Subcutaneous abdominal adipose tissue (tissue), 5 donors: ENCODE data around the gene SLC2A9.

Experiments
- H3K27ac ChIP-seq: one replicate; pipeline ENCODE4 v1.7.0; 2013; ENCODE audit warnings: low read depth, mild to moderate bottlenecking, inconsistent platforms, low read length, moderate library complexity
- H3K27me3 ChIP-seq, 5 donors: one replicate each; pipeline ENCODE4 v1.7.0; 2013; ENCODE audit warnings: low read length in 5 of 5, inconsistent platforms in 1 of 5; ENCODE audit not compliant: control insufficient read depth in 5 of 5, insufficient read depth in 4 of 5
- H3K36me3 ChIP-seq, 5 donors: one replicate each; pipeline ENCODE4 v1.7.0; 2013; ENCODE audit warnings: low read length in 5 of 5; ENCODE audit not compliant: control insufficient read depth in 5 of 5, insufficient read depth in 5 of 5
- H3K4me1 ChIP-seq, 5 donors: one replicate each; pipeline ENCODE4 v1.7.0; 2013; ENCODE audit warnings: low read length in 5 of 5, mild to moderate bottlenecking in 3 of 5, moderate library complexity in 1 of 5; ENCODE audit not compliant: control insufficient read depth in 5 of 5, insufficient read depth in 5 of 5
- H3K4me3 ChIP-seq, 5 donors: one replicate each; pipeline ENCODE4 v1.7.0; 2013; ENCODE audit warnings: low read length in 5 of 5, low read depth in 1 of 5
- H3K9ac ChIP-seq, 5 donors: one replicate each; pipeline ENCODE4 v1.7.0; 2013; ENCODE audit warnings: low read length in 5 of 5, mild to moderate bottlenecking in 4 of 5, moderate library complexity in 3 of 5
- H3K9me3 ChIP-seq, 5 donors: one replicate each; pipeline ENCODE4 v1.7.0; 2013; ENCODE audit warnings: low read length in 5 of 5; ENCODE audit not compliant: control insufficient read depth in 5 of 5
- donor health status: healthy.
- donor health status: healthy.
- donor health status: healthy.
- donor health status: healthy.
- donor health status: healthy.

The SLC2A9 gene

DNA sequence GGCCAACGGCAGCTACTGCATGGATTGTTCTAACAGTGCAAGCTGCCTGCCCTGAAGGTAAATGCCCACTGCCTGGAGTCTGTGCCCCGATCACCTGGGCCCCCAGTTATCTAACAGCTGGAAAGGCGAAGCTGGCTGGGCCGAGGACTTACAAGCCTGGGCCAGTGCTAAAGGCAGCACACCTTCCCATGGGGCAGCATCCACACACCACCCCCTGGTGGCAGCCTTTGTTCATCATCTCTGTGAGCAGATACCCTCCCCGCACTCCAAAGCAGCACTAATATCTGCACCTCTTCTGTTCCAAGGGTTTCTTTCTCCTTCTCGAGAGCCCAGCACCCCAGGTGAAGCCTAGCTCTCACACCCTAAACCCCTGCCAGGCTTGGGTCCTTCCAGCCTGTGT is 7.6 kb downstream of the SLC2A9 start:
- Histone ChIP-seq H3K27me3 (peaks cover 0 to 4% (median 0%) of the 10 kb centered on the region in 5 donors), H3K4me3 (no peak overlapping the region), H3K9ac (no peak overlapping the region), H3K4me1 (peaks cover 0 to 7% (median 5%) of the 10 kb centered on the region in 5 donors), H3K36me3 (no peaks in the 10 kb centered on the region), H3K27ac (no peak overlapping the region), H3K9me3 (no peaks in the 10 kb centered on the region)

DNA sequence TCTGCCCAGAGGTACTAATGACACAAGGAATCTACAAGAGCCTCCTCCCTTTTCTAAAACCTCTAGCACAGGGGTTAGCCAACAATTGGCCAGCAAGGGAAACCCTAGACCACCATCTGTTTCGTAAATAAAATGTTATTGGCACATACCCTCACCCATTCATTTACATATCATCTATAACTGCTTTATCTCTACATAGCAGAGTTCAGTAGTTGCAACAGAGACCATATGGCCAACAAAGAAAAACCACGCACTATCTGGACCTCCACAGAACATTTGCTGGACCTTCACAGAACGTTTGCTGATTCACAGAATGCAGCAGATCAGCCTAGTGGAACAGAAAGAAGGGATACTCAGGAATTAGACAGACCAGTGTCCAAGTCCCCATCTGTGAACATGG is 9.4 kb downstream of the SLC2A9 start:
- Histone ChIP-seq H3K4me1 (peaks cover 2 to 17% (median 13%) of the 10 kb centered on the region in 5 donors), H3K36me3 (no peaks in the 10 kb centered on the region), H3K9ac (no peak overlapping the region), H3K27ac (no peak overlapping the region), H3K27me3 (peaks cover 0 to 8% (median 0%) of the 10 kb centered on the region in 5 donors), H3K4me3 (no peak overlapping the region), H3K9me3 (no peaks in the 10 kb centered on the region)

DNA sequence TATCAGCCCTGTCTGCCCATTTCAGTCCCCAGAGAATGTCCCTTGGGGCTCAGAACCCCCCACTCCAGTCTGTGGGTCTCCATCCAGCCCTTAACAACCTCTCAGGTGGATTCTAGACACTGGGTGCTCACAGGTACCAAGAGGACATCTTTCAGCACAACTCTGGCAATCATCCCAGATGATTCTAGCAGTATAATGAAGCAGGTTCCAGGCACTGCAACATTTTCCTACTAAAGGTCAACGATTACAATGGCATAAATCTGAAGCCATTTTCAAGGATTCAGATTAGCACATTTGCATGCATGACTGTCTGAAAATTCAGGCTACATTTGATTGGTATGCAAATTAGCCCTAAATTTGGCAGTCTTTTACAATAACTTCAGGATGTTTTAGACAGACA is 10.0 kb downstream of the SLC2A9 start:
- Histone ChIP-seq H3K27ac (no peak overlapping the region), H3K27me3 (peaks cover 0 to 8% (median 0%) of the 10 kb centered on the region in 5 donors), H3K4me1 (peaks cover 7 to 23% (median 19%) of the 10 kb centered on the region in 5 donors), H3K4me3 (no peak overlapping the region), H3K36me3 (no peaks in the 10 kb centered on the region), H3K9me3 (no peaks in the 10 kb centered on the region), H3K9ac (no peak overlapping the region)

DNA sequence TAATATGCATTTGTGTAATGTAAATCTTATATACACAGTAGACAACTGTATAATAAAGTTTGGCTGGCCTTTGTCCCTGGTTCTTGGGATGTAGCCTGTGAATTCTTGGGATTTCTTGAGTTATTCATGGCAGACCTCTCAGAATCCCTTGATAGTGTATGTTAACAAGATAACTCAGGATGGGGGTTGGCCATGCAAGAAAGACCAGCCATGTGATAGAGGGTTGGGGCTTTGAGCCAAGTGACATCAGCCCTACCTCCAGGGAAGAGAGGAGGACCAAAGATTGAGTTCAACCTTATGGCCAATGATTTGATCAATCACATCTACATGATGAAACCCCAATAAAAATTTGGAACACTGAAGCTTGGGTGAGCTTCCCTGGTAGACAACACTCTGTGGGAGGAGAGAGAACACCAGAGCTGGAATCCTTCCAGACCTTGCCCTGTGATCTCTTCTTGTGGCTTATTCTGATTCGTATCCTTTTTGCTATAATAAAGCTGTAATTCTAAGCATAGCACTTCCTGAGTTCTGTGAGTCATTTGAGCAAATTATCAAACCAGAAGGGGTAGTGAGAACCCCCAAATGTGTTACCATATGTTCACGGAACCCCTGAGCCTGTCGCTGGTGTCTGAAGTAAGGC is 11.3 kb downstream of the SLC2A9 start:
- H3K36me3 ChIP-seq, result no peaks in the 10 kb centered on the region
- H3K4me3 ChIP-seq, result no peak overlapping the region
- H3K27ac ChIP-seq, result no peak overlapping the region
- H3K4me1 ChIP-seq, result peaks cover 16 to 36% (median 32%) of the 10 kb centered on the region in 5 donors
- H3K27me3 ChIP-seq, result peaks cover 0 to 8% (median 0%) of the 10 kb centered on the region in 5 donors
- no peak overlapping the region for H3K9ac ChIP-seq
- H3K9me3 ChIP-seq, result no peaks in the 10 kb centered on the region

DNA sequence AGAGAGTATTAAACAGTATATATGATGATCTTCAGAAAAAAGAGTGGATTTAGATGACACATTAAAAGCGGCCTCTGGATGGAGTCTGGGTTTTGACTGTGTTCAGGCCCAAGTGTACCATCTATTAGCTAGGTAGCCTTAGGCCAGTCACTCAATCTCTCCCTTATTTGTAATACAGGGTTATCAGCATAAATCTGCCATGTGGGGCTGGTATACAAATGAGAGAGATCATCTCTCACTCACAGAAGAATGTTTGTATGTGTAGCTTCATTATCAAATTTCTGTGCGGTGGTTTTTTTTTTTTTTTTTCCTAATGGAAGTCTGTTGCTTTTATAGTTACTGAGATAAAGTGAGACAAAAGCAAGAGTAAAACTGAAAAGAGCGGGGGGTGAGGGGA is 12.7 kb downstream of the SLC2A9 start:
- no peak overlapping the region for H3K4me3 ChIP-seq
- H3K9me3 ChIP-seq, result no peaks in the 10 kb centered on the region
- peaks cover 0 to 8% (median 0%) of the 10 kb centered on the region in 5 donors for H3K27me3 ChIP-seq
- peak overlapping the region in 1 of 5 donors; percentile 14 for H3K9ac ChIP-seq
- no peaks in the 10 kb centered on the region for H3K36me3 ChIP-seq
- H3K4me1 ChIP-seq, result peaks cover 16 to 36% (median 32%) of the 10 kb centered on the region in 5 donors
- H3K27ac ChIP-seq, result no peak overlapping the region

DNA sequence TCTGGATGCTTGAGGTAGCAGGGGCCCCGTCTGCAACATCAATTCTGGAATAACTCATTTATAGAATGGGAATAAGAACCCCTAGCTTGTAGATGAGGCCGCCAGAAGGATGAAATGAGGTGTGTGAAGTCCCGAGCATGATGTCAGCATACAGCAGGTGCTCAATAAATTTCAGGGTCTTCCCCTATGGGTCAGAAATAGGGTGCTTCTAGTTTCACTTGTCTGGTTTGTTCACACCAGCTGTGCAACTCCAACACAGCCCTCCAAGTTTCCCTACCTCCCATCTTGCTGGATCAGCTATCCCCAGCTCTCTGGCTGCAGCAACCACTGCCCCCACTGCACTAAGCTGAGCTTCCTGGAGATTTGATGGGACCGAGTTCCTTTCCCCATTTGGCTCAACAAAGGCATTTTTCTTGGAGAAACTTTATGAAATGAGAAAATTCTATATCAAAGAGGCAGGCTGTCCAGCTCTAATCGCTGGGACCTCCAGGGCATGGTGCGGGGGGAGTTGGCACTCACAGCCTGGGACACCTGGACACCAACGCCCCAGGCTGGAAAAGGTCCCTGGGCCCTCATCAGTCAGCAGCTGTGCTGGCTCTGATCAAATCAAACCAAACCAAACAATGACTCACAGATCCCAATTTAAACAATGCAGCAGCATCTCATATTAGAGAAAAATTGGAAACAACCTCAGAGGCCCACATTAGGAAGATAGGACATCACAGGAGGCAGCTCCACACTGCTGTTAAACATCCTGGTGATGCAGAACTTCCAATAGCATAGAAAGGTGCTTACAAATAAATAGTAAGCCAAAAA is 13.3 kb downstream of the SLC2A9 start:
- Histone ChIP-seq H3K4me1 (peaks cover 16 to 41% (median 32%) of the 10 kb centered on the region in 5 donors), H3K27ac (peak overlapping the region; percentile 49), H3K4me3 (no peak overlapping the region), H3K9me3 (no peaks in the 10 kb centered on the region), H3K27me3 (peaks cover 0 to 8% (median 0%) of the 10 kb centered on the region in 5 donors), H3K36me3 (no peaks in the 10 kb centered on the region), H3K9ac (peak overlapping the region in 1 of 5 donors; percentile 14)

DNA sequence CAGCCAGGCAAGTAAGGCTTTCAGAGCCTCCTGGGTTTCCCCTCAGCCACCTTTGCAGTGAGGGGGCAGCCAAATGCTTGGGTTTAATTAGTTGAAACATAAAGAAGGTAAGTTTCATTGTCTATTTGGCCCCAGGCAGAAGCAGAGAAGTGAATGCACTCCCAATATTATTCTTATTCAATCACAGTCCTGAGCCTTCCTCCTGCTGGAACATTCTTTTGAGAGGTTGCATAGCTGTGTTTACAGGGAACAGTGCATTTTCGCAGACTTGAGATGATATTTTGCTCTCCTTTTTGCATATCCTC is 13.9 kb downstream of the SLC2A9 start:
- Histone ChIP-seq H3K27ac (peak overlapping the region; percentile 71), H3K4me1 (peaks cover 16 to 45% (median 32%) of the 10 kb centered on the region in 5 donors)

DNA sequence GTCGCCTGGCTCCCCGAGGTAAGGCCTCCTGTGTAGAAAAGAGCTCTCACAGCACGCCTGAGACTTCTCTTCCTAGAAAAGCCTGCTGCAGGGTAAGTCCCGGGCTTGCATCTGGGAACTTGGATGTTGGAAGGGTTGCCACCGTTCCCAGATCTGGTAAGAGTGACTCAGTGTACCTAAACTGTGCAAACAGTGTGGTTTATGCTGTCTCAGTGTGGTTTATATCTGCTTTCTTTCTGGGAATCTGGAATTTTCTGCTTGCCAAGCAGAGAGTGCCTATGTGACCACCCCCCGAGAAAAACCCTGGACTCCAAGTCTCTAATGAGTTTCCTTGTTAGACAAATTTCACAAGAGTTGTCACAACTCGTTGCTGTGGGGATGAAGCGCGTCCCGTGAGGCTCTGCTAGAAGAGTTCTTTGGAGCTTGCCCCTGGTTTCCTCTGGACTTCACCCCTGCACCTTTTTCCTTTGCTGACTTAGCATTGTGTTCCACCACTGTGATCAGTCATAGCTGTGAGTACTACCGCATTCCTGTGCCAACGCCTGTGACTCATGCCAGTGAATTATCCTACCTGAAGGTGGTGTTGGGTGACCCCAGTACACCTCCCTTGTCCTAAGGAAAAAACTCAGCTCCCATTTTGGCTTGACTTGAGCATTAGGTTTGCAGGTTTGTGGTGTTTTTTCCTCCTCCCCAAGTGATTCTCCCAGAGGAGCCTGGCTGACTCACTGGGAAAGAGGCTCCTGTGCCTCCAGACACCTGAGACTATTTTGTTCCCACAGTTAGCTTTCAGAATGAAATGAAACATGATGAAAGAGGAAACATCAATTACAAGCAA is 14.5 kb downstream of the SLC2A9 start:
- Histone ChIP-seq H3K4me1 (peaks cover 16 to 45% (median 32%) of the 10 kb centered on the region in 5 donors), H3K4me3 (peak overlapping the region in 4 of 5 donors; percentile 3 to 42 (median 16)), H3K36me3 (no peaks in the 10 kb centered on the region), H3K27ac (peak overlapping the region; percentile 71), H3K9ac (peak overlapping the region in 2 of 5 donors; percentile 7 to 40), H3K27me3 (peaks cover 0 to 8% (median 0%) of the 10 kb centered on the region in 5 donors), H3K9me3 (no peaks in the 10 kb centered on the region)

More for the DNA sequence above, 13.9 kb downstream of the SLC2A9 start:
- H3K27me3 ChIP-seq, result peaks cover 0 to 8% (median 0%) of the 10 kb centered on the region in 5 donors
- H3K9ac ChIP-seq, result no peak overlapping the region
- H3K9me3 ChIP-seq, result no peaks in the 10 kb centered on the region
- H3K36me3 ChIP-seq, result no peaks in the 10 kb centered on the region
- H3K4me3 ChIP-seq, result no peak overlapping the region

DNA sequence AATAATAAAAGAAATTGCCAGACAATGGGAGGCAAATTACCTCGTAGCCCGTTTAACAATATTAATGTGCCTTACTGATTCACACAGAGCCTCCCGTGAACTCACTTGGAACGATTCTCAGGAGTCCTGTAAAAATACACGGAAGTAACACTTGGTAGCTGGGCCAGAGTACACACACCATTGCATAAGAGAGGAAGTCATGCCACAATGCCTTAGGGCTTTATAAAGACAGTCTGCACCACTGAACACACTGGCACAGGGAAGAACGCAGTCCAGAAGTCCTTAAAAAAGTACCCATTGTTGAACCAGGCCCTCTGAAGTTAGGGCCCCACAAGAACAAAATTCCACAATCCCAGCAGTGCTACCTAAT is 15.1 kb downstream of the SLC2A9 start:
- Histone ChIP-seq H3K27ac (peak overlapping the region; percentile 71), H3K27me3 (peaks cover 0 to 8% (median 0%) of the 10 kb centered on the region in 5 donors), H3K4me1 (peaks cover 16 to 45% (median 32%) of the 10 kb centered on the region in 5 donors), H3K4me3 (peak overlapping the region in 4 of 5 donors; percentile 3 to 42 (median 16)), H3K9me3 (no peaks in the 10 kb centered on the region), H3K9ac (peak overlapping the region in 2 of 5 donors; percentile 21 to 40), H3K36me3 (no peaks in the 10 kb centered on the region)
